Measurements from ENCODE around the gene KCNJ11.

DNA sequence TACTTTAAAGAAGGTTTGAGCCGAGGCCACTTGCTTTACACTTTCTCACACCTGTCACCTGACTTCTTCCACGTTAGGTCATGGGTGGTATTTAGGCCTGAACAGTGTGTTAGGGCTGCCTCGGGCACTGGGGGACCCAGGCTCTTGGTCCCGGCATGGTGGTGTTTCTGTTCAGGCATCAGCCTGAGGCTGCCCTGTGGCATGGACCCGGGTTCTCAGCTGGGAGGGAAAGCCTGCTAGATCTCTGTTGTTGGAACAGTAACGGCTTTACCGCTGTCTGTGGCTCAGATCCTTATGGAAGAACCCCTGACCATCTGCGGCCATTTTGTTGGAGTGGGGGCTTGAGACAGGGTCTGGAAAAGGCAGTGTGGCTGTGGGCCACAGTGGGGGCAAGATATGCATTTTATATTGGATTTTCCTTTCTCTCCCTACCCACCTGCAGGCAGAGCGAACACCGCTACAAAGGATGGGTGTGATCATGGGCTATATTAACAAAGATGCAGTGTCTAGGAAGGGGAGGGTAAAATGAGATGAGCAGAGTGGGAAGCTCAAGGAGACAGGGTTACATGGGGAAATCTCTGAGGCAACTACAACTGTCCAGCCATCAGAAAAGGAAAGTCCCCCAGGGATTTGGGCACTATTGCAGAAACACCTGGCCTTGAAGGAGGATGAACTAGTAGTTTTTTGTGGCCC is 1.6 kb upstream of the KCNJ11 start:
- TF ChIP-seq POLR2AphosphoS5 (IDR thresholded peaks at IDR 0.05; ENCODE audit: low read depth, low read length) (no peak), TAF1 (IDR thresholded peaks at IDR 0.05; ENCODE audit: borderline replicate concordance, insufficient read depth, low read length) (no peak), SIN3A (IDR thresholded peaks at IDR 0.05; ENCODE audit: borderline replicate concordance, insufficient read depth, low read length) (no peak)

Data from PFSK-1 (cell line).